Keratinocyte (primary cell): ENCODE results near the gene SEMA3C. TPM values are rescaled to one million over a fixed set of nuclear protein-coding genes. Genes with fewer than 3 reads are reported as not detected.

ENCODE experiments used
- DNase-seq: peaks from one replicate; pipeline ENCODE4 v3.0.0-alpha.2; 2011; ENCODE audit warnings: low read depth, missing footprints, low spot score
- FAIRE-seq: peaks from 2 replicates; lab custom pipeline; 2011; peaks lifted over from hg19 to GRCh38; lab: Jason Lieb, UNC
- H2AFZ ChIP-seq: 2 replicates; pipeline ENCODE4 v1.6.0; 2012; ENCODE audit warnings: low read length, control low read depth, inconsistent platforms; ENCODE audit not compliant: control insufficient read depth
- H3K27ac ChIP-seq: 2 replicates; pipeline ENCODE4 v1.5.1; 2011; ENCODE audit warnings: low read length; ENCODE audit not compliant: control insufficient read depth, insufficient read depth
- H3K27me3 ChIP-seq: 3 replicates; pipeline ENCODE4 v1.6.0; 2011; ENCODE audit warnings: low read length; ENCODE audit not compliant: control insufficient read depth, insufficient read depth; ENCODE audit errors: extremely low read depth
- H3K36me3 ChIP-seq, 2 experiments: 2 replicates in 1 of 2; 3 replicates in 1 of 2; pipeline ENCODE4 v1.5.1; 2011; ENCODE audit warnings: low read length in 2 of 2, mild to moderate bottlenecking in 1 of 2; ENCODE audit not compliant: control insufficient read depth in 2 of 2, insufficient read depth in 2 of 2; ENCODE audit errors: extremely low read depth in 1 of 2
- H3K4me1 ChIP-seq: 3 replicates; pipeline ENCODE4 v1.5.1; 2011; ENCODE audit warnings: low read length; ENCODE audit not compliant: control insufficient read depth, insufficient read depth; ENCODE audit errors: extremely low read depth
- H3K4me2 ChIP-seq: 3 replicates; pipeline ENCODE4 v1.6.0; 2011; ENCODE audit warnings: low read depth, low read length; ENCODE audit not compliant: control insufficient read depth, insufficient read depth; ENCODE audit errors: extremely low read depth
- H3K4me3 ChIP-seq, 3 experiments: fragments of 200-600 bp in 1 of 3; sonication (generic) in 1 of 3; 2 replicates in 2 of 3; 3 replicates in 1 of 3; pipeline ENCODE4 v1.5.1; 2011 to 2016; ENCODE audit warnings: low read length in 3 of 3, mild to moderate bottlenecking in 3 of 3, control low read depth in 2 of 3, inconsistent platforms in 1 of 3, low read depth in 1 of 3, mixed read lengths in 1 of 3, mixed run types in 1 of 3, moderate library complexity in 1 of 3; ENCODE audit not compliant: control insufficient read depth in 2 of 3, insufficient read depth in 2 of 3; ENCODE audit errors: extremely low read depth in 1 of 3
- H3K79me2 ChIP-seq: 2 replicates; pipeline ENCODE4 v1.6.0; 2012; ENCODE audit warnings: low read length; ENCODE audit not compliant: control insufficient read depth, insufficient read depth
- H3K9ac ChIP-seq: 3 replicates; pipeline ENCODE4 v1.6.0; 2011; ENCODE audit warnings: low read length; ENCODE audit not compliant: control insufficient read depth, insufficient read depth; ENCODE audit errors: extremely low read depth
- H3K9me1 ChIP-seq: 3 replicates; pipeline ENCODE4 v1.6.0; 2011; ENCODE audit warnings: low read length; ENCODE audit not compliant: control insufficient read depth, insufficient read depth; ENCODE audit errors: extremely low read depth
- H3K9me3 ChIP-seq: 2 replicates; pipeline ENCODE4 v1.5.1; 2012; ENCODE audit warnings: low read depth, low read length; ENCODE audit not compliant: control insufficient read depth
- H4K20me1 ChIP-seq: 3 replicates; pipeline ENCODE4 v1.6.0; 2011; ENCODE audit warnings: low read length; ENCODE audit not compliant: control insufficient read depth, insufficient read depth; ENCODE audit errors: extremely low read depth
- EZH2 ChIP-seq: IDR thresholded peaks from one replicate; pipeline ENCODE4 v1.6.1; 2012; ENCODE audit warnings: inconsistent platforms, mild to moderate bottlenecking, low read length, moderate library complexity
- dilution Hi-C: fragments of 300-500 bp; cut with MboI; formaldehyde crosslinking; loops from one replicate; pipeline ENCODE4 v1.7.0; 2020; ENCODE audit warnings: low sequenced_read_pairs; ENCODE audit not compliant: extremely low pct_ligation_motif_present
- polyA plus RNA-seq, 5 experiments: library from polyadenylated mRNA; depleted of rRNA in 3 of 5; stranded (reverse) in 3 of 5; stranded (forward) in 1 of 5; unstranded in 1 of 5; fragments of >200 nt; gene quantifications; 1 replicate in 1 of 5; 2 replicates in 3 of 5; 3 replicates in 1 of 5; pipeline versions ENCODE4 v1.2.1 to v1.2.3, GENCODE V29; 2011 to 2012; ENCODE audit warnings: missing spikeins in 2 of 5, low read depth in 1 of 5, low replicate concordance in 1 of 5
- TF ChIP-seq, protein P1 (sequence below), 3 experiments: IDR thresholded peaks in 1 of 3; conservative IDR thresholded peaks in 1 of 3; optimal IDR thresholded peaks in 1 of 3; 2 replicates in 2 of 3; 3 replicates in 1 of 3; pipeline versions ENCODE3 to v1.5.1; 2011; ENCODE audit warnings: low read length in 3 of 3, mild to moderate bottlenecking in 3 of 3, moderate library complexity in 2 of 3, control low read depth in 1 of 3, inconsistent platforms in 1 of 3; ENCODE audit not compliant: insufficient read depth in 2 of 3; ENCODE audit errors: extremely low read depth in 1 of 3

SEMA3C gene
- polyA plus RNA-seq, 1 donor (not counting 4 experiments of a cell fraction or from before 2014, with no cell fraction given), result 142 TPM

DNA sequence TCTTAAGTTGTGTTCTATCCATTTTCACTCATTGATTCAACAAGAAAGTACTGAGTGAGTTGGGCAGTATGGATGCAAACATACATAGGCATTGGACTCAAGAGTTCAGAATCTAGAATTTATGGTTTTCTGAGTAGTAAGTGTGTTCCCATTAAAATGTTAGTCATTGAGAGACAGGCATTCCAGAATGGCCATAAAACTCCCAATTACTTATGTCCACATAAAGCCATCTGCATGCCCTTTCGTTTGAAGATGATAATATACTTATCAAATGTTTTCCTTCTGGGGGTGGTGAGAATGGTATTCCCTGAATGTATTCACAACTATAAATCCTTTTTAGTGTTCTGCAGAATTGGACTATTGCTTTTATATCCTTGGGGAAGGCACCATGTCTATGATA lies 148.8 kb downstream of the SEMA3C start:
- dilution Hi-C loops, result no loop called here
- no peak for FAIRE-seq
- no peak overlapping the region for H3K27ac ChIP-seq
- TF ChIP-seq, protein P1, sequence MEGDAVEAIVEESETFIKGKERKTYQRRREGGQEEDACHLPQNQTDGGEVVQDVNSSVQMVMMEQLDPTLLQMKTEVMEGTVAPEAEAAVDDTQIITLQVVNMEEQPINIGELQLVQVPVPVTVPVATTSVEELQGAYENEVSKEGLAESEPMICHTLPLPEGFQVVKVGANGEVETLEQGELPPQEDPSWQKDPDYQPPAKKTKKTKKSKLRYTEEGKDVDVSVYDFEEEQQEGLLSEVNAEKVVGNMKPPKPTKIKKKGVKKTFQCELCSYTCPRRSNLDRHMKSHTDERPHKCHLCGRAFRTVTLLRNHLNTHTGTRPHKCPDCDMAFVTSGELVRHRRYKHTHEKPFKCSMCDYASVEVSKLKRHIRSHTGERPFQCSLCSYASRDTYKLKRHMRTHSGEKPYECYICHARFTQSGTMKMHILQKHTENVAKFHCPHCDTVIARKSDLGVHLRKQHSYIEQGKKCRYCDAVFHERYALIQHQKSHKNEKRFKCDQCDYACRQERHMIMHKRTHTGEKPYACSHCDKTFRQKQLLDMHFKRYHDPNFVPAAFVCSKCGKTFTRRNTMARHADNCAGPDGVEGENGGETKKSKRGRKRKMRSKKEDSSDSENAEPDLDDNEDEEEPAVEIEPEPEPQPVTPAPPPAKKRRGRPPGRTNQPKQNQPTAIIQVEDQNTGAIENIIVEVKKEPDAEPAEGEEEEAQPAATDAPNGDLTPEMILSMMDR (optimal IDR thresholded peaks at IDR 0.05 in 1 of 3, IDR thresholded peaks at IDR 0.05 in 1 of 3, conservative IDR thresholded peaks at IDR 0.05 in 1 of 3; ENCODE audit: extremely low read depth in 1 of 3, insufficient read depth in 2 of 3, low read length in 3 of 3), result no peak
- no peak for TF ChIP-seq EZH2
- H3K27me3 ChIP-seq, result no peaks in the 10 kb centered on the region
- H3K4me2 ChIP-seq, result no peak overlapping the region
- no peaks in the 10 kb centered on the region for H3K79me2 ChIP-seq
- H3K4me3 ChIP-seq, result no peak overlapping the region
- no peak overlapping the region for H2AFZ ChIP-seq
- H4K20me1 ChIP-seq, result no peaks in the 10 kb centered on the region
- H3K9me3 ChIP-seq, result no peaks in the 10 kb centered on the region
- no peak for DNase-seq
- H3K9me1 ChIP-seq, result no peaks in the 10 kb centered on the region
- peaks cover 16% of the 10 kb centered on the region for H3K4me1 ChIP-seq
- no peak overlapping the region for H3K9ac ChIP-seq
- H3K36me3 ChIP-seq, result peaks cover 4 to 9% of the 10 kb centered on the region in 2 experiments

DNA sequence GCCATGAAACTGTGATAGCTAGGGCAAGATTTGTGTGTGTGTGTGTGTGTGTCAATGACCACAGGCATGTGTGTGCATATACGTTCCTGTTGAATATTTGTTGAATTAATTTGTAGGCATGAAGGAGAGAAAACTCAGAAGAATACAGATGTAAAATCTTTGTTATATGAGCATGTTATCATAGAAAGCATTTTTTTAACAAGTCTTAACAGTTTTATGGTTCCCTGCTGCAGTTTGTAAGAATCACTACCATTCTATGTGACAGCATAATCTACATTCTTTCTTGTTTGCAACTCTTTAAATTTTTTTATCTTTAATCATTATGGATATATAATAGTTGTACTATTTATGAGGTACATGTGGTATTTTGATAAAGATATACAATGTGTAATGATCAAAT lies 150.1 kb downstream of the SEMA3C start:
- FAIRE-seq, result no peak
- dilution Hi-C loops, result no loop called here
- TF ChIP-seq, protein P1 (optimal IDR thresholded peaks at IDR 0.05 in 1 of 3, IDR thresholded peaks at IDR 0.05 in 1 of 3, conservative IDR thresholded peaks at IDR 0.05 in 1 of 3; ENCODE audit: extremely low read depth in 1 of 3, insufficient read depth in 2 of 3, low read length in 3 of 3), result no peak
- TF ChIP-seq EZH2, result no peak
- Histone ChIP-seq H4K20me1 (no peaks in the 10 kb centered on the region), H3K4me1 (peaks cover 3% of the 10 kb centered on the region), H3K27ac (no peak overlapping the region), H3K9ac (no peak overlapping the region), H3K36me3 (peaks cover 7 to 11% of the 10 kb centered on the region in 2 experiments), H2AFZ (no peak overlapping the region), H3K4me3 (no peak overlapping the region), H3K79me2 (no peaks in the 10 kb centered on the region), H3K9me3 (no peaks in the 10 kb centered on the region), H3K4me2 (no peak overlapping the region), H3K27me3 (no peaks in the 10 kb centered on the region), H3K9me1 (no peaks in the 10 kb centered on the region)
- DNase-seq, result no peak
